Upper lobe of left lung (tissue), 4 donors: ENCODE data around the gene PALLD.

ENCODE experiments used
- EP300 ChIP-seq, 4 donors: sonication (generic); formaldehyde crosslinking; IDR thresholded peaks; one replicate each; pipeline ENCODE4 v1.5.1; 2017; ENCODE audit warnings: antibody characterized with exemption in 4 of 4, control low read depth in 2 of 4
- POLR2A ChIP-seq, 4 donors: fragments of 450-650 bp; IDR thresholded peaks; one replicate each; pipeline ENCODE4 v1.5.1; 2016 to 2017; ENCODE audit warnings: antibody characterized with exemption in 4 of 4, mild to moderate bottlenecking in 2 of 4
- POLR2AphosphoS5 ChIP-seq, 2 donors: sonication (generic); formaldehyde crosslinking; IDR thresholded peaks; one replicate each; pipeline ENCODE4 v1.5.1; 2017; ENCODE audit warnings: antibody characterized with exemption in 2 of 2
- TF ChIP-seq, protein P1 (sequence below), 6 experiments: fragments of 450-650 bp in 4 of 6; fragments of 200-600 bp in 2 of 6; sonication (generic) in 2 of 6; IDR thresholded peaks; one replicate each; pipeline ENCODE4 v1.5.1; 2016 to 2019; ENCODE audit warnings: antibody characterized with exemption in 6 of 6

DNA sequence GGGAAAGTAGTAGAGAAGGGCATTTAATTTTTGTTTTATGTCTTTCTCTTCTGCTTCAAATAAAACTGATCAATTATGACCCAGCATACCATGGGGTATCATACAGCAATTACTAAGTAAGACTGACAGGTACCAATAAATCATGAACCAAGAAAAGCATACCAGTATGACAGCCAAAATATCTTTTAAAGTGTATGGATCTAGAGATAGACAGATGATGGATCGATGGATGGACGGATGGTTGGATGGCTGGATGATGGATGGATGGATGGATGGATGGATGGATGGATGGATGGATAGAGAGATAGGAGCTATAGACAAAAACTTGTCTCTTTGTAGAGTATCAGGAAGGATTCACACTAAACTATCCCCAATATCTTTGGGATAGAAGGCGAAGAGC, 18.0 kb upstream of the PALLD start:
- TF ChIP-seq POLR2A (IDR thresholded peaks at IDR 0.05) = no peak
- TF ChIP-seq, protein P1, sequence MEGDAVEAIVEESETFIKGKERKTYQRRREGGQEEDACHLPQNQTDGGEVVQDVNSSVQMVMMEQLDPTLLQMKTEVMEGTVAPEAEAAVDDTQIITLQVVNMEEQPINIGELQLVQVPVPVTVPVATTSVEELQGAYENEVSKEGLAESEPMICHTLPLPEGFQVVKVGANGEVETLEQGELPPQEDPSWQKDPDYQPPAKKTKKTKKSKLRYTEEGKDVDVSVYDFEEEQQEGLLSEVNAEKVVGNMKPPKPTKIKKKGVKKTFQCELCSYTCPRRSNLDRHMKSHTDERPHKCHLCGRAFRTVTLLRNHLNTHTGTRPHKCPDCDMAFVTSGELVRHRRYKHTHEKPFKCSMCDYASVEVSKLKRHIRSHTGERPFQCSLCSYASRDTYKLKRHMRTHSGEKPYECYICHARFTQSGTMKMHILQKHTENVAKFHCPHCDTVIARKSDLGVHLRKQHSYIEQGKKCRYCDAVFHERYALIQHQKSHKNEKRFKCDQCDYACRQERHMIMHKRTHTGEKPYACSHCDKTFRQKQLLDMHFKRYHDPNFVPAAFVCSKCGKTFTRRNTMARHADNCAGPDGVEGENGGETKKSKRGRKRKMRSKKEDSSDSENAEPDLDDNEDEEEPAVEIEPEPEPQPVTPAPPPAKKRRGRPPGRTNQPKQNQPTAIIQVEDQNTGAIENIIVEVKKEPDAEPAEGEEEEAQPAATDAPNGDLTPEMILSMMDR (IDR thresholded peaks at IDR 0.05) = no peak
- TF ChIP-seq EP300 (IDR thresholded peaks at IDR 0.05) = no peak
- no peak for TF ChIP-seq POLR2AphosphoS5 (IDR thresholded peaks at IDR 0.05)
